Thyroid gland (tissue), 4 donors: ENCODE measurements around the gene P2RY11. TPM values are rescaled to one million over a fixed set of nuclear protein-coding genes. Genes with fewer than 3 reads are reported as not detected.

Experiments used
- DNase-seq, 2 donors: peaks; one replicate each; pipeline ENCODE4 v3.0.0-alpha.2; 2019
- H3K27ac ChIP-seq, 3 donors: fragments of 200-600 bp; sonication (generic); 1 replicate in 2 of 3; 2 replicates in 1 of 3; pipeline ENCODE4 v1.5.1; 2016 to 2019; ENCODE audit warnings: mild to moderate bottlenecking in 1 of 3, moderate library complexity in 1 of 3
- H3K27me3 ChIP-seq: fragments of 200-600 bp; sonication (generic); one replicate; pipeline ENCODE4 v1.5.1; 2019
- H3K36me3 ChIP-seq, 2 donors: fragments of 200-600 bp; sonication (generic); one replicate each; pipeline ENCODE4 v1.5.1; 2016 to 2019
- H3K4me1 ChIP-seq, 2 donors: fragments of 200-600 bp; sonication (generic); one replicate each; pipeline ENCODE4 v1.5.1; 2017 to 2019
- H3K4me3 ChIP-seq, 3 donors: fragments of 200-600 bp; sonication (generic); replicated peaks in 1 of 3; 1 replicate in 2 of 3; 2 replicates in 1 of 3; pipeline ENCODE4 v1.5.1; 2016; ENCODE audit warnings: mild to moderate bottlenecking in 1 of 3
- H3K9me3 ChIP-seq: fragments of 200-600 bp; sonication (generic); one replicate; pipeline ENCODE4 v1.5.1; 2017
- POLR2A ChIP-seq, 2 donors: fragments of 450-650 bp; IDR thresholded peaks; one replicate each; pipeline ENCODE4 v1.6.1; 2017; ENCODE audit warnings: antibody characterized with exemption in 2 of 2, mild to moderate bottlenecking in 2 of 2, moderate library complexity in 1 of 2
- WGBS, 2 donors: methylation state at CpG; one replicate each; pipeline ENCODE4 v1.1.5; 2017; 5-methylcytosine and 5-hydroxymethylcytosine counted together
- intact Hi-C: fragments of 100-400 bp; cut with DNase I; formaldehyde crosslinking; loops from one replicate; pipeline ENCODE4 v1.15.1; 2023
- total RNA-seq, 4 donors: library from RNA; depleted of rRNA; stranded (reverse); fragments of >200 nt; gene quantifications; one replicate each; pipeline ENCODE4 v1.2.3, GENCODE V29; 2016
- TF ChIP-seq, protein P1 (sequence below), 6 experiments: fragments of 200-600 bp in 3 of 6; fragments of 450-650 bp in 3 of 6; sonication (generic) in 3 of 6; IDR thresholded peaks; one replicate each; pipeline ENCODE4 v1.5.1; 2016 to 2019; ENCODE audit warnings: antibody characterized with exemption in 6 of 6, mild to moderate bottlenecking in 2 of 6, inconsistent platforms in 1 of 6, moderate library complexity in 1 of 6

Gene P2RY11
- total RNA-seq, 4 donors from 2014 or later, result 6.1 to 9.3 (median 6.3) TPM

DNA sequence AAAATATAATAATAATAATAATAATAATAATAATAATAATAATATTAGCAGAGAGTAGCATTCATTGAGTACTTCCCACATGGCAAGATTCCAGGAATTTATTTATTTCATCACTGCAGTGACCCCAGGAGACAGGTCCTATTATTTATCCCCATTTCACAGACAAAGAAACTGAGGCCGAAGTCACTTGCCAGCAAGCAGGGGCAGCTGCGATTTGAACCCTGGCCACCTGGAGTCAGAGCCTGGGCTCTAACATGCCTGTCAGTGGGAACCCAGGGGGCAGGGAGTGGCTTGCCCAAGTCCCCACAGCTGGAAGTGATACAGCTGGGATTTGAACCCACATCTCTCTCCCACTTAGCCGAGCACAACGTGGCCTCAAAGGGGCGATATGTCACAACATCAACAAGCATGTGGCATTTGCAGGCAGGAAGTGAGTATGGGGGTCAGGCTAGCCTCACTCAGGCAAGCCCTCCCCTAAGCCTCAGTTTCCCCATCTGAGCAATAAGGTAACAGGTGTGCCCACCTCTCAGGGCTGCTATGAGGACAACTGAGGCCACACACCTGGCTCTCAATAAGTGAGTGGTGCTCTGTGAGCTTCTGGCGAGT is 22.4 kb upstream of the P2RY11 start:
- TF ChIP-seq POLR2A (IDR thresholded peaks at IDR 0.05), result no peak
- TF ChIP-seq, protein P1, sequence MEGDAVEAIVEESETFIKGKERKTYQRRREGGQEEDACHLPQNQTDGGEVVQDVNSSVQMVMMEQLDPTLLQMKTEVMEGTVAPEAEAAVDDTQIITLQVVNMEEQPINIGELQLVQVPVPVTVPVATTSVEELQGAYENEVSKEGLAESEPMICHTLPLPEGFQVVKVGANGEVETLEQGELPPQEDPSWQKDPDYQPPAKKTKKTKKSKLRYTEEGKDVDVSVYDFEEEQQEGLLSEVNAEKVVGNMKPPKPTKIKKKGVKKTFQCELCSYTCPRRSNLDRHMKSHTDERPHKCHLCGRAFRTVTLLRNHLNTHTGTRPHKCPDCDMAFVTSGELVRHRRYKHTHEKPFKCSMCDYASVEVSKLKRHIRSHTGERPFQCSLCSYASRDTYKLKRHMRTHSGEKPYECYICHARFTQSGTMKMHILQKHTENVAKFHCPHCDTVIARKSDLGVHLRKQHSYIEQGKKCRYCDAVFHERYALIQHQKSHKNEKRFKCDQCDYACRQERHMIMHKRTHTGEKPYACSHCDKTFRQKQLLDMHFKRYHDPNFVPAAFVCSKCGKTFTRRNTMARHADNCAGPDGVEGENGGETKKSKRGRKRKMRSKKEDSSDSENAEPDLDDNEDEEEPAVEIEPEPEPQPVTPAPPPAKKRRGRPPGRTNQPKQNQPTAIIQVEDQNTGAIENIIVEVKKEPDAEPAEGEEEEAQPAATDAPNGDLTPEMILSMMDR (IDR thresholded peaks at IDR 0.05), result no peak
- H3K9me3 ChIP-seq, result no peaks in the 10 kb centered on the region
- no peak for DNase-seq
- H3K4me1 ChIP-seq, result peaks cover 6% of the 10 kb centered on the region in 2 donors
- H3K27me3 ChIP-seq, result no peaks in the 10 kb centered on the region
- no peak overlapping the region for H3K27ac ChIP-seq
- H3K4me3 ChIP-seq, result no peak overlapping the region
- H3K36me3 ChIP-seq, result no peaks in the 10 kb centered on the region
- WGBS, 2 donors, result 91 to 92% methylated on average over 5 to 6 of the region's 6 CpGs
- intact Hi-C loops, result no loop called here

DNA sequence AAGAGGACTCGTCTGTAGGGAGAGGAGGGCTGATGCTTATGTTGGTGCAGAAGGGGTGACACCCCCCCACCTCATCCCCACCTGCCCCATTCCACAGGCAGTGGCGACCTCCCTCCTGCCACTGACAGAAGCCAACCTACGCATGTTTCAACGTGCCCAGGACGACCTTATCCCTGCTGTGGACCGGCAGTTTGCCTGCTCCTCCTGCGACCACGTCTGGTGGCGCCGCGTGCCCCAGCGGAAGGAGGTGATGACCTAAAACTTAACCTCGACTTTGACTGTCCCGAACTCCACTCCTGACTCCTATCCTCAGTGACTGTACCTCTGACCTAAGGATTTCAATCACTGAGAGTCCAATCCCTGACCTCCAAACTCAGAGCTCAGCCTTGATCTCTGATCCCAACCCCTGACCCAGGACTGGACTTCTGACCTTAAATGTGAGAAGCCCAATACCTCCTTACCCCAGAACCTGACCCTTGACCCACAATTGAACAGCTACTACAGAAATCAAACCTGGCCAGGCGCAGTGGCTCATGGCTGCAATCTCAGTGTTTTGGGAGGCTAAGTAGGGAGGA is 21.6 kb upstream of the P2RY11 start:
- DNase-seq, result no peak
- no peak overlapping the region for H3K27ac ChIP-seq
- no peaks in the 10 kb centered on the region for H3K27me3 ChIP-seq
- intact Hi-C loops, result no loop called here
- H3K9me3 ChIP-seq, result no peaks in the 10 kb centered on the region
- 88 to 90% methylated on average over 14 to 15 of the region's 15 CpGs for WGBS, 2 donors
- H3K36me3 ChIP-seq, result no peaks in the 10 kb centered on the region
- TF ChIP-seq POLR2A (IDR thresholded peaks at IDR 0.05), result no peak
- TF ChIP-seq, protein P1 (IDR thresholded peaks at IDR 0.05), result no peak
- H3K4me1 ChIP-seq, result peaks cover 6% of the 10 kb centered on the region in 2 donors
- H3K4me3 ChIP-seq, result no peak overlapping the region

DNA sequence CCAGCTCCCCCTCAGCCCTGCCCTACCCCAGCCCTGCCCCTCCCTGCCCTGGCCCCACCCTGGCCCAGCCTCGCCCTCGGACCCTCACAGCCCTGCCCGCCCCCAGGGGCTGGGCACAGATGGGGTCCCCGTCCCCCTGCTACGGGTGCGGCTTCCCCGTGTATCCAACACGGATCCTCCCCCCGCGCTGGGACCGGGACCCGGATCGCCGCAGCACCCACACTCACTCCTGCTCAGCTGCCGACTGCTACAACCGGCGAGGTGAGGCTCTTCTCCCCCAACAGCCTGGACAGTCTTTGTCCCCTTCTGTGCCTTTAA is 20.2 kb upstream of the P2RY11 start:
- 94 to 96% methylated on average over 10 of the region's 17 CpGs for WGBS, 2 donors
- peaks cover 6 to 11% of the 10 kb centered on the region in 2 donors for H3K4me1 ChIP-seq
- no peak overlapping the region for H3K27ac ChIP-seq
- no peaks in the 10 kb centered on the region for H3K27me3 ChIP-seq
- TF ChIP-seq POLR2A (IDR thresholded peaks at IDR 0.05), result no peak
- no peak for DNase-seq
- no peaks in the 10 kb centered on the region for H3K9me3 ChIP-seq
- H3K4me3 ChIP-seq, result no peak overlapping the region
- intact Hi-C loops, result no loop called here
- no peaks in the 10 kb centered on the region for H3K36me3 ChIP-seq

DNA sequence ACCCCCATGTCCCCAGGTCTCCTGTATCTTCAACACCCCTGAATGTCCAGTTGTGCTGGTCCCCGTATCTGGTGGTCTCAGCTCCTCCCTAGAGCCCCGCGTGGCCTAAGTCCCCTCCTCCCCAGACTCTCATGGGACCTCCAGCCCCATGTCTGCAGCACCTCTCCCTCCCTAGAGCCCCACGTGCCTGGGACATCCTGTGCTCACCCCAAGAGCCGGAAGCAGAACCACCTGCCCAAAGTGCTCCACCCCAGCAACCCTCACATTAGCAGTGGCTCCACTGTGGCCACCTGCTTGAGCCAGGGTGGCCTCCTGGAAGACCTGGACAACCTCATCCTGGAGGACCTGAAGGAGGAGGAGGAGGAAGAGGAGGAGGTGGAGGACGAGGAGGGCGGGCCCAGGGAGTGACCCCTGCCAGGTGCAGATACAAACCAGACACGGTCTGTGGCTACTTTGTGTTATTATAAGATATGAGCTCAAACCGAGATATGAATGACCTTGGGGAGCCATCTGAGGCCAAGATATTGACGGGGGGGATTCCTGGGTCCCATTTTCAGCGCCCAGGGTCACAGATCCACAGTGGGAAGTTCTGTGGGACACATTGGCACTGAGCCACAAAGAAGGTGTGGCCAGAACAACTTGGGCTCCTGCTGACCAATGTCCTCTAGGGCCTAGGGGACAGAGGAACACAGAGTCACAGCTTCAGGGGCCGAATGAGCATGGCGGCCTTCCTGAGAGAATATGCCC is 19.4 kb upstream of the P2RY11 start:
- Histone ChIP-seq H3K4me1 (peaks cover 3 to 11% of the 10 kb centered on the region in 2 donors), H3K9me3 (no peaks in the 10 kb centered on the region), H3K27ac (no peak overlapping the region), H3K27me3 (no peaks in the 10 kb centered on the region), H3K36me3 (no peaks in the 10 kb centered on the region), H3K4me3 (no peak overlapping the region)
- DNase-seq, result no peak
- no peak for TF ChIP-seq POLR2A (IDR thresholded peaks at IDR 0.05)
- TF ChIP-seq, protein P1 (IDR thresholded peaks at IDR 0.05), result no peak
- whole genome bisulfite sequencing, 2 donors, result 90% methylated on average over 13 of the region's 13 CpGs
- intact Hi-C loops, result no loop called here

DNA sequence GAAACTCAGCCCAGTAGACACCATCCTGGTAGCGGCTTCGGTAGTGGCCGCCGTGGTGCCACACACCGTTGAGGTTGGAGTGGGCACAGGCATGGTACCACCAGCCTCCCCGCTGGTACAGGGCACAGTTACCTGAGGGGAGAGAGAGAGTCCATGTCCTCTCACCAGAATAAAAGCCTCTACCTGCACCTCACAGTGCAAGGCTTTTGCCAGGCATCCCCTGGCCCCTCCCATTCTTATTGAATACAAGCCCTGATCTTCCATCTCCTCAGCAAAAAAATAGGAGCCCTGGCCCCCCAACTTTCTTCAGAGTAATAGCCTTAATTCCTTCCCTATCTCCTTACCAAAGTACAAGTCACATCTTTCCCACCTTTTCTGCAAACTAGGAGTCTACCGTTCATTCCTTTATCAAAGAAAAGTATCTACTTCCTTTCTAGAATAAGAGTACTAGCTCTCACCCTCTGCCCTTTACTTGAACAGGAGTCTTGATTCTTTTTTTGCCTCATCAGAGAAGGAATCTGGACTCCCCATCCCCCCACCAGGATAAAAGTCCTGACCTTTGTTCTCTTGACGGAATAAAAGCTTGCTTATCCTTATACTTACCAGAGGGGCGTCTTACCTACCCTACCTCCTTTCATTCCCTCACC is 18.7 kb upstream of the P2RY11 start:
- Histone ChIP-seq H3K27ac (no peak overlapping the region), H3K36me3 (no peaks in the 10 kb centered on the region), H3K4me1 (peaks cover 3 to 10% of the 10 kb centered on the region in 2 donors), H3K4me3 (no peak overlapping the region), H3K9me3 (no peaks in the 10 kb centered on the region), H3K27me3 (no peaks in the 10 kb centered on the region)
- intact Hi-C loops, result no loop called here
- TF ChIP-seq, protein P1 (IDR thresholded peaks at IDR 0.05), result no peak
- no peak for TF ChIP-seq POLR2A (IDR thresholded peaks at IDR 0.05)
- no peak for DNase-seq
- WGBS, 2 donors, result 93 to 98% methylated on average over 7 to 9 of the region's 9 CpGs
